ENCODE measurements around the gene RARA.

RARA gene

DNA sequence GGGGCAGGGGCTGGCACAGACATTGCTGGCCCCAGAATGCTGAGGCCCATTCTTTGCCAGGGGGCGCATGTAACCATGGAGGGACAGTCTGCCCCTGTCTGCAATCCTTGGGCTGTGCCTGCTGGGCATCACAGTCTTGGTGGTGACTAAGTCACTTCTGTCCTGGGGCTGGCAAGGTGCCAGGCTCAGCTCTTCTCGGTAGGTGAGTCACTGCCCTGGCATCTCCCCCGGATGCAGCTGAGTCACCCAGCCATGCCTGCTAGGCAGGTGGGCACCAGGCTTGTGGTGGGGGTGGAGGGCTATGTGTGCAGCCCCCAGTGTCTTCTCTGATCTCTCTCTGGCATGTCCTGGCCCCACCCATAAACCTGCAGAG is 5.6 kb downstream of the RARA start:
- ATAC-seq: peak; percentile 2
- TF ChIP-seq ARNTL (CRISPR knock-in tag; IDR thresholded peaks at IDR 0.05; ENCODE audit: borderline replicate concordance, low read depth) (no peak), ESRRG (CRISPR knock-in tag; IDR thresholded peaks at IDR 0.05) (no peak), ZNF565 (CRISPR knock-in tag; conservative IDR thresholded peaks at IDR 0.05; ENCODE audit: low read depth) (no peak), GLIS3 (CRISPR knock-in tag; IDR thresholded peaks at IDR 0.05) (no peak), ZNF8 (CRISPR knock-in tag; IDR thresholded peaks at IDR 0.05) (no peak), BACH2 (CRISPR knock-in tag; IDR thresholded peaks at IDR 0.05; ENCODE audit: borderline replicate concordance) (no peak), ISL1 (CRISPR knock-in tag; IDR thresholded peaks at IDR 0.05) (no peak), ZC3H10 (CRISPR knock-in tag; IDR thresholded peaks at IDR 0.05) (no peak), CSDC2 (CRISPR knock-in tag; IDR thresholded peaks at IDR 0.05) (peak; percentile 75; the same call in 1 of the 2 replicates), ZFP3 (CRISPR knock-in tag; IDR thresholded peaks at IDR 0.05) (peak; percentile 69), OSR1 (CRISPR knock-in tag; IDR thresholded peaks at IDR 0.05) (no peak)
- TF ChIP-seq, protein P1, sequence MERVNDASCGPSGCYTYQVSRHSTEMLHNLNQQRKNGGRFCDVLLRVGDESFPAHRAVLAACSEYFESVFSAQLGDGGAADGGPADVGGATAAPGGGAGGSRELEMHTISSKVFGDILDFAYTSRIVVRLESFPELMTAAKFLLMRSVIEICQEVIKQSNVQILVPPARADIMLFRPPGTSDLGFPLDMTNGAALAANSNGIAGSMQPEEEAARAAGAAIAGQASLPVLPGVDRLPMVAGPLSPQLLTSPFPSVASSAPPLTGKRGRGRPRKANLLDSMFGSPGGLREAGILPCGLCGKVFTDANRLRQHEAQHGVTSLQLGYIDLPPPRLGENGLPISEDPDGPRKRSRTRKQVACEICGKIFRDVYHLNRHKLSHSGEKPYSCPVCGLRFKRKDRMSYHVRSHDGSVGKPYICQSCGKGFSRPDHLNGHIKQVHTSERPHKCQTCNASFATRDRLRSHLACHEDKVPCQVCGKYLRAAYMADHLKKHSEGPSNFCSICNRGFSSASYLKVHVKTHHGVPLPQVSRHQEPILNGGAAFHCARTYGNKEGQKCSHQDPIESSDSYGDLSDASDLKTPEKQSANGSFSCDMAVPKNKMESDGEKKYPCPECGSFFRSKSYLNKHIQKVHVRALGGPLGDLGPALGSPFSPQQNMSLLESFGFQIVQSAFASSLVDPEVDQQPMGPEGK (CRISPR knock-in tag; IDR thresholded peaks at IDR 0.05; ENCODE audit: borderline replicate concordance): peak; percentile 86; the same call in 1 of the 2 replicates
- TF ChIP-seq, protein P2, sequence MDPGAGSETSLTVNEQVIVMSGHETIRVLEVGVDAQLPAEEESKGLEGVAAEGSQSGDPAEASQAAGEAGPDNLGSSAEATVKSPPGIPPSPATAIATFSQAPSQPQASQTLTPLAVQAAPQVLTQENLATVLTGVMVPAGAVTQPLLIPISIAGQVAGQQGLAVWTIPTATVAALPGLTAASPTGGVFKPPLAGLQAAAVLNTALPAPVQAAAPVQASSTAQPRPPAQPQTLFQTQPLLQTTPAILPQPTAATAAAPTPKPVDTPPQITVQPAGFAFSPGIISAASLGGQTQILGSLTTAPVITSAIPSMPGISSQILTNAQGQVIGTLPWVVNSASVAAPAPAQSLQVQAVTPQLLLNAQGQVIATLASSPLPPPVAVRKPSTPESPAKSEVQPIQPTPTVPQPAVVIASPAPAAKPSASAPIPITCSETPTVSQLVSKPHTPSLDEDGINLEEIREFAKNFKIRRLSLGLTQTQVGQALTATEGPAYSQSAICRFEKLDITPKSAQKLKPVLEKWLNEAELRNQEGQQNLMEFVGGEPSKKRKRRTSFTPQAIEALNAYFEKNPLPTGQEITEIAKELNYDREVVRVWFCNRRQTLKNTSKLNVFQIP (CRISPR knock-in tag; IDR thresholded peaks at IDR 0.05; ENCODE audit: borderline replicate concordance, low read depth): no peak
- TF ChIP-seq, protein P3, sequence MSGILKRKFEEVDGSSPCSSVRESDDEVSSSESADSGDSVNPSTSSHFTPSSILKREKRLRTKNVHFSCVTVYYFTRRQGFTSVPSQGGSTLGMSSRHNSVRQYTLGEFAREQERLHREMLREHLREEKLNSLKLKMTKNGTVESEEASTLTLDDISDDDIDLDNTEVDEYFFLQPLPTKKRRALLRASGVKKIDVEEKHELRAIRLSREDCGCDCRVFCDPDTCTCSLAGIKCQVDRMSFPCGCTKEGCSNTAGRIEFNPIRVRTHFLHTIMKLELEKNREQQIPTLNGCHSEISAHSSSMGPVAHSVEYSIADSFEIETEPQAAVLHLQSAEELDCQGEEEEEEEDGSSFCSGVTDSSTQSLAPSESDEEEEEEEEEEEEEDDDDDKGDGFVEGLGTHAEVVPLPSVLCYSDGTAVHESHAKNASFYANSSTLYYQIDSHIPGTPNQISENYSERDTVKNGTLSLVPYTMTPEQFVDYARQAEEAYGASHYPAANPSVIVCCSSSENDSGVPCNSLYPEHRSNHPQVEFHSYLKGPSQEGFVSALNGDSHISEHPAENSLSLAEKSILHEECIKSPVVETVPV (CRISPR knock-in tag; IDR thresholded peaks at IDR 0.05): no peak

DNA sequence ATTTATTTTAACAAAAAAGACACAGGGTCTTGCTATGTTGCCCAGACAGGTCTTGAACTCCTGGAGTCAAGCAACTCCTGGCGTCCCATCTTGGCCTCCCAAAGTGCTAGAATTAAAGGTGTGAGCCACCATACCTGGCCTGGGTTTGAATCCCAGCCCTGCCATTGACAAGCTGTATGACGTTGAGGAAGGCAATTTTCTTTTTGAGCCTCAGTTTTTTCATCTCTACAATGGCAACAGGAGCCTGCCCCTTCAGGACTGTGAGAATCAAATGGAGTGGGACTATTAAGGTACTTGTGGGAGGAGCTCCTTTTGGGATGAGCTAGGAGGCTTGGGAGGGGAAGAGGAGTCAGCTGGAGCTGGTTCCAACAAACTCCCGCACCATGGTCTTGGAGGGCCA is 6.2 kb downstream of the RARA start:
- TF ChIP-seq, protein P2 (CRISPR knock-in tag; IDR thresholded peaks at IDR 0.05; ENCODE audit: borderline replicate concordance, low read depth): no peak
- no peak for ATAC-seq

DNA sequence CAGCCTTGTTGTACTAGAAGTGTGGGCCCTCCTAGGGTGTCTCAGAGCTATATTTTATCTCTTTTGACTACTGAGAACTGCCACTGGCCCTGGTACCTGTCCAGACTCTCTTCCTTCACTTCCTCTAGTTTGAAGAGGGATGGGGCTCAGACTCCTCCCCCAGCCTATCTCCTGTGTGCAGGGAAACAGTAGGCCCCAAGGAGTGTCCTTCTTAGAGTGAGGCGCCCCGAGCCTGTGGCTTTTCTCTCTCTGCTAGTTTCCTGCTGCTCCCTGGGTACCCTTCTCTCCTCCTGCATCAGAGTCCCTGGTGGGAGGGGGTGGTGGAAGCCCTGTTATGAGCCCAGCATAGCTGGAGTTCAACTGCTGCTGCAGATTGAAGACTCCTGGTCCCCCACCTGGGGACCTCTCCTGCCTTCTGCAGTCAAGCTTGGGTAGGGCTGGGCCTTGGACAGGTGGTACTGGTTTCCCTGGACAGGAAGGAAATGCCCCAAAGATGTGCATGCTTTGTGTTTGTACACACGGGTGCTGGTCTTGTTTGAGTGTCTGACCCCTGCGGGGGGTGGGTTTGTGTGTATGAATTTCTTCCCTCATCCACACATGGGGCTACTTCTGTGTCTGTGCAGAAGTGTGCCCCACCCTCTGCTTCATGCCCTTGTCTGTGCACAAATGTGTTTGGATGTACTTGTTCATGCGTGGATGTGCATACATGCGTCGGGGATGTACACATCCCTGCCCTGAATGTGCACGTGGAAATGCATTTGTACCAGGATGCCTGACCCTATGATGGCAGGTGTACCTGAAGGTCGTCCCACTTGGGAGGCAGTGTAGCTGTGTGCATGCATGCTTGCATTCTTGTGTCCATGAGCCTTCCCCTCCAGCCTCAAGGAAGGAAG is 6.9 kb downstream of the RARA start:
- ATAC-seq: no peak
- no peak for TF ChIP-seq ZFP30 (CRISPR knock-in tag; IDR thresholded peaks at IDR 0.05)
- TF ChIP-seq RARB (CRISPR knock-in tag; IDR thresholded peaks at IDR 0.05): no peak
- TF ChIP-seq BACH2 (CRISPR knock-in tag; IDR thresholded peaks at IDR 0.05; ENCODE audit: borderline replicate concordance): no peak
- TF ChIP-seq OSR1 (CRISPR knock-in tag; IDR thresholded peaks at IDR 0.05): no peak
- TF ChIP-seq, protein P4, sequence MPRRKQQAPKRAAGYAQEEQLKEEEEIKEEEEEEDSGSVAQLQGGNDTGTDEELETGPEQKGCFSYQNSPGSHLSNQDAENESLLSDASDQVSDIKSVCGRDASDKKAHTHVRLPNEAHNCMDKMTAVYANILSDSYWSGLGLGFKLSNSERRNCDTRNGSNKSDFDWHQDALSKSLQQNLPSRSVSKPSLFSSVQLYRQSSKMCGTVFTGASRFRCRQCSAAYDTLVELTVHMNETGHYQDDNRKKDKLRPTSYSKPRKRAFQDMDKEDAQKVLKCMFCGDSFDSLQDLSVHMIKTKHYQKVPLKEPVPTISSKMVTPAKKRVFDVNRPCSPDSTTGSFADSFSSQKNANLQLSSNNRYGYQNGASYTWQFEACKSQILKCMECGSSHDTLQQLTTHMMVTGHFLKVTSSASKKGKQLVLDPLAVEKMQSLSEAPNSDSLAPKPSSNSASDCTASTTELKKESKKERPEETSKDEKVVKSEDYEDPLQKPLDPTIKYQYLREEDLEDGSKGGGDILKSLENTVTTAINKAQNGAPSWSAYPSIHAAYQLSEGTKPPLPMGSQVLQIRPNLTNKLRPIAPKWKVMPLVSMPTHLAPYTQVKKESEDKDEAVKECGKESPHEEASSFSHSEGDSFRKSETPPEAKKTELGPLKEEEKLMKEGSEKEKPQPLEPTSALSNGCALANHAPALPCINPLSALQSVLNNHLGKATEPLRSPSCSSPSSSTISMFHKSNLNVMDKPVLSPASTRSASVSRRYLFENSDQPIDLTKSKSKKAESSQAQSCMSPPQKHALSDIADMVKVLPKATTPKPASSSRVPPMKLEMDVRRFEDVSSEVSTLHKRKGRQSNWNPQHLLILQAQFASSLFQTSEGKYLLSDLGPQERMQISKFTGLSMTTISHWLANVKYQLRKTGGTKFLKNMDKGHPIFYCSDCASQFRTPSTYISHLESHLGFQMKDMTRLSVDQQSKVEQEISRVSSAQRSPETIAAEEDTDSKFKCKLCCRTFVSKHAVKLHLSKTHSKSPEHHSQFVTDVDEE (CRISPR knock-in tag; IDR thresholded peaks at IDR 0.05): no peak
- TF ChIP-seq SNAI2 (CRISPR knock-in tag; IDR thresholded peaks at IDR 0.05): no peak
- no peak for TF ChIP-seq ZNF70 (CRISPR knock-in tag; IDR thresholded peaks at IDR 0.05)
- no peak for TF ChIP-seq ARNTL (CRISPR knock-in tag; IDR thresholded peaks at IDR 0.05; ENCODE audit: borderline replicate concordance, low read depth)
- TF ChIP-seq, protein P1 (CRISPR knock-in tag; IDR thresholded peaks at IDR 0.05; ENCODE audit: borderline replicate concordance): no peak
- no peak for TF ChIP-seq ZFP3 (CRISPR knock-in tag; IDR thresholded peaks at IDR 0.05)
